GM12864 (cell line): Measurements from ENCODE around the gene MKLN1.

Experiments used
- DNase-seq: peaks from one replicate; pipeline ENCODE4 v3.0.0-alpha.2; 2011; ENCODE audit warnings: low read depth
- H3K4me3 ChIP-seq: 2 replicates; pipeline ENCODE4 v1.5.1; 2011; ENCODE audit warnings: mild to moderate bottlenecking, low read depth, low read length, control low read depth
- TF ChIP-seq, protein P1 (sequence below): IDR thresholded peaks from 2 replicates; pipeline ENCODE4 v1.5.1; 2011; ENCODE audit warnings: low read depth, mild to moderate bottlenecking, moderate library complexity, low read length, control low read depth, inconsistent platforms; ENCODE audit errors: missing control alignments

MKLN1 gene

DNA sequence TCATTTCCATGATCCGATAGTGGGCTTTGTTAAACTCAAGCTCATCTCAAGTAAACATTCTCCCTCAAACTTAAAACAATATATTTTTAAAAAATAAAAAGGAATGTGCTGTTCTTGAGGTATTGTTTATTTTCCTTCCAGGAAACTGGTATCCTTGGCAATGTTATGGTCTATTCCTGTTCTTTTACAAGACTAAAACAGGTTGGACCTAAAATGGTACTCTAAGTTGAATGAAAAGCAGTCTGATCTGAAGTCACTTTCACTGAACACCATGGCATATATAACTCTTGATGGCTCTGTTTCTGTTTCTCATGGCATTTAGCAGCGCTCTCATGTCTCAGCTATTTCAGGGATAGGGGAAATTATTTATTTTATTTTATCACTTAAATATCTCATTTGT lies 158.7 kb downstream of the MKLN1 start:
- H3K4me3 ChIP-seq, result no peak overlapping the region
- TF ChIP-seq, protein P1, sequence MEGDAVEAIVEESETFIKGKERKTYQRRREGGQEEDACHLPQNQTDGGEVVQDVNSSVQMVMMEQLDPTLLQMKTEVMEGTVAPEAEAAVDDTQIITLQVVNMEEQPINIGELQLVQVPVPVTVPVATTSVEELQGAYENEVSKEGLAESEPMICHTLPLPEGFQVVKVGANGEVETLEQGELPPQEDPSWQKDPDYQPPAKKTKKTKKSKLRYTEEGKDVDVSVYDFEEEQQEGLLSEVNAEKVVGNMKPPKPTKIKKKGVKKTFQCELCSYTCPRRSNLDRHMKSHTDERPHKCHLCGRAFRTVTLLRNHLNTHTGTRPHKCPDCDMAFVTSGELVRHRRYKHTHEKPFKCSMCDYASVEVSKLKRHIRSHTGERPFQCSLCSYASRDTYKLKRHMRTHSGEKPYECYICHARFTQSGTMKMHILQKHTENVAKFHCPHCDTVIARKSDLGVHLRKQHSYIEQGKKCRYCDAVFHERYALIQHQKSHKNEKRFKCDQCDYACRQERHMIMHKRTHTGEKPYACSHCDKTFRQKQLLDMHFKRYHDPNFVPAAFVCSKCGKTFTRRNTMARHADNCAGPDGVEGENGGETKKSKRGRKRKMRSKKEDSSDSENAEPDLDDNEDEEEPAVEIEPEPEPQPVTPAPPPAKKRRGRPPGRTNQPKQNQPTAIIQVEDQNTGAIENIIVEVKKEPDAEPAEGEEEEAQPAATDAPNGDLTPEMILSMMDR, result no peak
- DNase-seq, result no peak

DNA sequence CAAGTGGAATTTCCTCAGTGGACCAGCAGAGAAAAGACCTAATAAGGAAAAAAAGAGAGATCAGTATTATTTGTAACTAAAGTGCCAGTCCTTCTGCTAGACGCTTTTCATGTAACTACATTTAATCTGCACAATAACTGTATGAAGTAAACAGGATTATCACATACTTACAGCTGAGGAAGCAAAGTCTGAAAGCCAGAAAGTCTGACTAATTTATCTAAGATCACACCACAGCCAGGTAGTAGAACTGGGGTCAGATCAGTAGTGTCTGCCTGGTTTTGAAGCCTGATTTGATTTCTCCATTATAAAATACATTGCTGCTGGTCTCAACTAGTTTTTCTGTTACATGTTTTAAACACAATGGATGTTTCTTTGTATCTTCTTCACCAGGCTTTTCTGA lies 159.5 kb downstream of the MKLN1 start:
- DNase-seq, result no peak
- H3K4me3 ChIP-seq, result no peak overlapping the region
- TF ChIP-seq, protein P1, result no peak

DNA sequence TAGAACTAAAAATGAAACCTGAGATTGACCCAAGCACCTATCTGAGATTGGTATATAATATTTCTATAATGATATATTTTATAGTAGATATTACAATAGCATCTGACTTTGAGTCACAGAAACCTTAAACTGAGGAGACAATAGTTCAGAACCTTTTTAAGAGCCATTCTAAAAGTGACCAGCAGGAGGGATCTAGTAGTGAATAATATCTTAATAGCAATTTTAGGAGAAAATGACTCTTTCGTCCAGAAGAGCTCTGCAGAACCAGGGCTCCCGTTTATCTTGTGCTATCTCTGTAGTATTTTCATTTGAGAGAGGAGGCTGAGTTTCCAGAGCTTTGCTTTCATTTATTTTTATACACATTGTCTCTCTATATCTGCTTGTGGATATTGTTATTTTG lies 160.7 kb downstream of the MKLN1 start:
- H3K4me3 ChIP-seq, result no peak overlapping the region
- no peak for DNase-seq
- TF ChIP-seq, protein P1, result no peak

DNA sequence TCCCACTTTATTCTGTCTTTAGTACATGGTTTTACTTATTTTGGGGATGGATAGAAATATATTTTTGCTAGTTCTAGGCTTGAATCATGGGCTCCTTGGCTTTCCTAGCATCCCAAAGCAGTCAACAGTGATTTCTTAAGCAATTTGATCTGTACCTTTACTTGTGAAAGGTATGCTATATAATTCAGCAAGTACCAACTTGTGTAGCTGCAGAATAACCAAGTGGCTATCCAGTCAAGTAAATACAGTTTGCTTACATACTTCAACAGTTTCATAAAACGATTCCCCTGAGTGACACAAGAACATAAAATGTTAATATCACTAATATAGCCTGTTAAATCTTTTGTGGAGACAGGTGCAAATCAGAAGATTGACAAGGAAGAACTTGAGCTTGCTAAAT lies 161.5 kb downstream of the MKLN1 start:
- no peak overlapping the region for H3K4me3 ChIP-seq
- TF ChIP-seq, protein P1, result no peak
- no peak for DNase-seq

DNA sequence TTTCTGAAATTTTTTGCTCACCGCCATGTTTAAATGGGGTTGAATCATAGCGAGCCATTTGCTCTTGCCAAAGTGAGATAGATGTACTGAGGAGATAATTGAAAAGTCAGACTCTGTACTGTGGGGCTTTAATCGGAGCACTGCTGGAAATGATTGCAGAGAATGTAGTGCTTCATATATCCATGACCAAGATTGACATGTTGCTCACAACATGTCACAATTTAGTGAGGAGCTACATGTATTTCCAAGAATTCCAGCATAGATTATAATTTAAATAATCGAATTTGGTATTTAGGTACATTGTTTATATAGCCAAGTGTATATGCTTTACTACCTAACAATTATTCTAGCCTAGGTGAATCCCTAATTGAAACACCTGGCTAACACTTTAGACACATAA lies 162.2 kb downstream of the MKLN1 start:
- no peak for DNase-seq
- TF ChIP-seq, protein P1, result no peak
- H3K4me3 ChIP-seq, result no peak overlapping the region

DNA sequence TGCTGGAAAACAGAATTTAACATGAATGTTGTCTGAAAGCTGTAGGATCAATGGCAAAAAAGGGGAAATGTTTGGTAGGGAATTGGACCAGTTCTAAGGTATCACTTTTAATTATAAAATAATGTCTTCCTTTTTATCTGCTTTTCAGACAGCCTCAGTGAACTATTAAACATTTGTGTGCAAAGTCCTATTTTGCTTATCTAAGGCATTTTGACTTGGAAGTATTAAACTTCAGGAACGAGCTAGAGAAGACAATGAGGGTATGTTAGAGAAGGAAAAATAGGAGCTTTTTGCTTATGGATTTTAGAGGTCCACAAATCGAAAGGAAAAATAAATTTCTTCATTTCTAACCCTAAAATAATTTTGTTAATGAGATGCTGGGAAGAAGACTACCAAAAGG lies 165.4 kb downstream of the MKLN1 start:
- no peak for DNase-seq
- H3K4me3 ChIP-seq, result no peak overlapping the region
- TF ChIP-seq, protein P1, result no peak

DNA sequence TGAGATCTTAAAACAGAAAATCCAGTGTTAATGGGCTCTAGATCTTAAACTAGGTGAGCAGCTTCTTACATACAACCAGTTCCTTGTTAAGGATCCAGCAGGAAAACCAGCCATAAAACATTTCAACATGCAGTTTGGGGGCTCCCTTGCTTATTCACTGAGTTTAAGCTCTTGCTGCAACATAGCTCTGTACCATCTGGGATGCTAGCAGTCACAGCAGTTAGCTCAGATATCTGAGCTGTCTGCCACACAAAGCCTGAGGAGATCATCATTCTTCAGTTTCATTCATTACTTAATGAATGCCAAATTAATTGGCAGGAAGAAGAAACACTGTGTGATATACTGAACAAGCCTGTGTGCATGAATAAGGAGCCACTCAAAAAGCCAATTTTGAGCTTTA lies 165.9 kb downstream of the MKLN1 start:
- DNase-seq, result no peak
- H3K4me3 ChIP-seq, result no peak overlapping the region
- TF ChIP-seq, protein P1, result no peak
